Ishikawa (cell line): Measurements from ENCODE around the gene INPP4B.

Experiments
- CEBPB ChIP-seq: IDR thresholded peaks from 2 replicates; pipeline ENCODE4 v1.6.1; 2012
- CREB1 ChIP-seq: IDR thresholded peaks from 2 replicates; pipeline ENCODE4 v1.6.1; 2012; ENCODE audit warnings: low read depth
- EP300 ChIP-seq: IDR thresholded peaks from 2 replicates; pipeline ENCODE4 v1.6.1; 2012; ENCODE audit warnings: borderline replicate concordance
- FOXM1 ChIP-seq: IDR thresholded peaks from 2 replicates; pipeline ENCODE4 v1.6.1; 2012; ENCODE audit warnings: low read depth, borderline replicate concordance
- MAX ChIP-seq: IDR thresholded peaks from 2 replicates; pipeline ENCODE4 v1.6.1; 2012
- NFIC ChIP-seq: IDR thresholded peaks from 2 replicates; pipeline ENCODE4 v1.6.1; 2012
- REST ChIP-seq: IDR thresholded peaks from 2 replicates; pipeline ENCODE4 v1.6.1; 2012; ENCODE audit warnings: low read depth, mild to moderate bottlenecking
- TAF1 ChIP-seq: IDR thresholded peaks from 2 replicates; pipeline ENCODE4 v1.6.1; 2012; ENCODE audit warnings: low read depth, mild to moderate bottlenecking
- TEAD4 ChIP-seq: IDR thresholded peaks from 2 replicates; pipeline ENCODE4 v1.6.1; 2012
- YY1 ChIP-seq: IDR thresholded peaks from 2 replicates; pipeline ENCODE4 v1.6.1; 2012; ENCODE audit warnings: low read depth

- TF ChIP-seq EP300 (no peak), NFIC (no peak), TEAD4 (no peak), FOXM1 (no peak), REST (no peak), TAF1 (no peak), YY1 (no peak), CEBPB (no peak), MAX (no peak), CREB1 (no peak)
Observed at GRCh38 chr4:142686081-142686480, 160.0 kb downstream of the INPP4B start.
